ENCODE results near the gene IL16. TPM values are rescaled to one million over a fixed set of nuclear protein-coding genes. Genes with fewer than 3 reads are reported as not detected.
A peak's percentile ranks its signal among the peaks of the same experiment; 100 is the strongest.

IL16 gene
- total and polyA plus RNA-seq, 11 donors = 1.2 to 21.6 (median 3.7) TPM

DNA sequence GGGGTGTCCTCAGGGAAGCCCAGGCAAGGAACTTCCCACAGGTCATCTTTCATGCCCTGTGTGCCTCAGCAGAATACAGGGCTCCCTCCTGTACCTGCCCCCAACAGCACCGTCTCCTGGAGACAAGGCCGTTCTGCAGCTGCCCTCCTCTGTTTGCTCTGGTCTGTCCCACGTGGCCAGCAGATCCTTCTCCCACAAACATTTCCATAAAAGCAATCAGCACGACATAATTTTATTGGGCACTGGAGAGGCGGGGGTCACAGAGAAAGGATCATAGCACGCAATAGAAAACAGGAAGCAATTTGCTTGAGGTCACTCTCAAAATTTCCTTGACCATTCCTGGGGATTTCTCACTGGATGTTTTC lies 97.8 kb downstream of the IL16 start:
- peak overlapping the region in 1 of 12 donors; percentile 38 for H3K4me3 ChIP-seq
- no peaks in the 10 kb centered on the region for H3K9me3 ChIP-seq
- no peak for DNase-seq
- peak overlapping the region in 5 of 12 donors; percentile 19 to 93 (median 42) for H3K27ac ChIP-seq
- TF ChIP-seq, protein P1, sequence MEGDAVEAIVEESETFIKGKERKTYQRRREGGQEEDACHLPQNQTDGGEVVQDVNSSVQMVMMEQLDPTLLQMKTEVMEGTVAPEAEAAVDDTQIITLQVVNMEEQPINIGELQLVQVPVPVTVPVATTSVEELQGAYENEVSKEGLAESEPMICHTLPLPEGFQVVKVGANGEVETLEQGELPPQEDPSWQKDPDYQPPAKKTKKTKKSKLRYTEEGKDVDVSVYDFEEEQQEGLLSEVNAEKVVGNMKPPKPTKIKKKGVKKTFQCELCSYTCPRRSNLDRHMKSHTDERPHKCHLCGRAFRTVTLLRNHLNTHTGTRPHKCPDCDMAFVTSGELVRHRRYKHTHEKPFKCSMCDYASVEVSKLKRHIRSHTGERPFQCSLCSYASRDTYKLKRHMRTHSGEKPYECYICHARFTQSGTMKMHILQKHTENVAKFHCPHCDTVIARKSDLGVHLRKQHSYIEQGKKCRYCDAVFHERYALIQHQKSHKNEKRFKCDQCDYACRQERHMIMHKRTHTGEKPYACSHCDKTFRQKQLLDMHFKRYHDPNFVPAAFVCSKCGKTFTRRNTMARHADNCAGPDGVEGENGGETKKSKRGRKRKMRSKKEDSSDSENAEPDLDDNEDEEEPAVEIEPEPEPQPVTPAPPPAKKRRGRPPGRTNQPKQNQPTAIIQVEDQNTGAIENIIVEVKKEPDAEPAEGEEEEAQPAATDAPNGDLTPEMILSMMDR (IDR thresholded peaks at IDR 0.05) = no peak
- no peak for TF ChIP-seq POLR2A (IDR thresholded peaks at IDR 0.05)
- ATAC-seq = no peak
- peaks cover 0 to 70% (median 16%) of the 10 kb centered on the region in 12 donors for H3K4me1 ChIP-seq
- WGBS, 4 donors = 53 to 67% (median 58%) methylated on average over 6 of the region's 6 CpGs
- no peaks in the 10 kb centered on the region for H3K27me3 ChIP-seq
- intact Hi-C loops (cut with DNase I) = no loop called here
- peaks cover 0 to 44% (median 2%) of the 10 kb centered on the region in 9 donors for H3K36me3 ChIP-seq

DNA sequence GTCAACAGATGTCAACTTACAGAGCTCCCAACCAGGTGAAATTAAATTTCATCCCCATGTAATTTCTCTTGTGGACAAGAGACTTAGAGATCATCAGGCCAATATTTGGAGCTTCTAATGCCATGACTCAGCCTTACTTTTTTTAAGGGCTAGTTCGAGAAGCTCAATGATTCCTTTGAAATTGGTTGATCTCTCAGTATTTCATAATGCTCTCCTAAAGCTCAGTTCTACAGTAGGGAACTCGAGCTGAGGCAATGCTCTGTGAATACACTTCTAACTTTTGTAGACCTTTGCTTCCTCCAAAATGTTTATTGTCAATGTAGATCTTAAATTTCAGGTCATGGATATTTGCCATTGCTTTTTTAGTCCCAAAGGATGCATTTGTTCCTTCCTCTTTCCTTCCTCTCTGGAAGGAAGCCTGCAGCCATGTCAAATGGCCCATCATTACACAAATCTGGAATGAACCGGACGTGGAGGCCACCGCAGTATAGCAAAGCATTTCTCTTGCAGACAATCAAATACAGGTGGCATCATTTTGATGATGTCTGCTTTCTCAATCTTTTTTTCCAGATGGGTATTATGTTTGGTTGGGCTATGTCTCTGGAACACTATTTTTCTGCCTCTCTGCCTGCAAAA lies 98.9 kb downstream of the IL16 start:
- Histone ChIP-seq H3K36me3 (peaks cover 0 to 45% (median 5%) of the 10 kb centered on the region in 9 donors), H3K27ac (peak overlapping the region in 6 of 12 donors; percentile 15 to 93 (median 52)), H3K4me3 (peak overlapping the region in 1 of 12 donors; percentile 65), H3K27me3 (no peaks in the 10 kb centered on the region), H3K9me3 (no peaks in the 10 kb centered on the region), H3K4me1 (peaks cover 0 to 82% (median 16%) of the 10 kb centered on the region in 12 donors)
- 52 to 67% (median 63%) methylated on average over 5 of the region's 5 CpGs for WGBS, 4 donors
- DNase-seq (no peak), ATAC-seq (no peak)
- intact Hi-C loops (cut with DNase I) = no loop called here
- TF ChIP-seq POLR2A (IDR thresholded peaks at IDR 0.05) = no peak
- TF ChIP-seq, protein P1 (IDR thresholded peaks at IDR 0.05) = no peak

DNA sequence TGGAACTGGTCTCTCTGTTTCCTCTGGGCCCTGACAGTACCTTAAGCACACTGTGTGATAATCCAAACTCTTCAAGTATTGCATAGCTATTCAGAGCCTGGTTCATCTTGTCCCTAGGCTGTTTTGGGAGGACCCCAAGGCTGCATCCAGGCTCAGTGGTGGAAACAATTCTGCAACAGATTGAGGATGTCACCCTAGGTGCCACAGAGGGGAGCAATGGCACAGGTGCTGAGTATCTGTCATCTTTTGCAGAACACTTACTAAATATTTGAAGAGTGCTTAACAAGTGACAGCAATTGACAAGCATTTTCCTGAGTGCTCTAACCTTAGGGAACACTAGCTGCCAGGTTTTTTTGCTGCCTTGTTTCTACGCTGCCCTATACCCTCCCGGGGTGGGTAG lies 99.5 kb downstream of the IL16 start:
- no peak for DNase-seq
- Histone ChIP-seq H3K27ac (peak overlapping the region in 11 of 12 donors; percentile 9 to 93 (median 52)), H3K27me3 (no peaks in the 10 kb centered on the region), H3K4me3 (peak overlapping the region in 1 of 12 donors; percentile 65), H3K36me3 (peaks cover 0 to 51% (median 6%) of the 10 kb centered on the region in 9 donors), H3K4me1 (peaks cover 0 to 87% (median 16%) of the 10 kb centered on the region in 12 donors), H3K9me3 (no peaks in the 10 kb centered on the region)
- intact Hi-C loops (cut with DNase I) = no loop called here
- no peak for TF ChIP-seq POLR2A (IDR thresholded peaks at IDR 0.05)
- TF ChIP-seq, protein P1 (IDR thresholded peaks at IDR 0.05) = no peak
- ATAC-seq = no peak
- WGBS, 4 donors = 78 to 86% (median 81%) methylated on average over 2 of the region's 2 CpGs

DNA sequence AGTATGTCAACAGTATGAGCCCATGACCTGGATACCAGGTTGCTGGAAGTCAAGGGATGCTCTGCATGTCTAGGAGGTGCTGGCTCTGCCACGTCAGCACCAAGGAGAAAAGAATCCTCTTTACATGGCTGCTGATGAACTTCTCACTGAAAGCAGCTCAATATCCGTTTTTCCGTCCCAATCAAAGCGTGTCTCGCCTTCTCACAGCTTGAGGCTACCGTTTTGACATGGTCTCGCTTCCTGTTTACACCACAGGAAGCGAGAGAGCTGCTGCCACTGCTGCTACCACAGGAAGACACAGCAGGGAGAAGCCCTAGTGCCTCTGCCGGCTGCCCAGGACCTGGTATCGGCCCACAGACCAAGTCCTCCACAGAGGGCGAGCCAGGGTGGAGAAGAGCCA lies 100.0 kb downstream of the IL16 start:
- TF ChIP-seq, protein P1 (IDR thresholded peaks at IDR 0.05) = no peak
- no peak for TF ChIP-seq POLR2A (IDR thresholded peaks at IDR 0.05)
- Histone ChIP-seq H3K36me3 (peaks cover 0 to 53% (median 10%) of the 10 kb centered on the region in 9 donors), H3K27me3 (no peaks in the 10 kb centered on the region), H3K9me3 (no peaks in the 10 kb centered on the region), H3K4me3 (peak overlapping the region in 10 of 12 donors; percentile 2 to 65 (median 35)), H3K27ac (peak overlapping the region in 11 of 12 donors; percentile 9 to 93 (median 52)), H3K4me1 (peaks cover 0 to 92% (median 16%) of the 10 kb centered on the region in 12 donors)
- WGBS, 4 donors = 53 to 74% (median 62%) methylated on average over 8 to 11 of the region's 11 CpGs
- intact Hi-C loops (cut with DNase I) = no loop called here
- ATAC-seq (peak; percentile 56 to 79 (median 65)), DNase-seq (peak; percentile 50 to 79 (median 63))
